Measurements from ENCODE around the gene ULK1. TPM values are rescaled to one million over a fixed set of nuclear protein-coding genes. Genes with fewer than 3 reads are reported as not detected.

ULK1 gene
- total RNA-seq, 1 experiment from 2014 or later = 72.1 TPM

- no peaks in the 10 kb centered on the region for H3K36me3 ChIP-seq (ENCODE audit: control insufficient read depth, insufficient read depth, low read length)
- H3K27ac ChIP-seq (ENCODE audit: low read length) = no peak overlapping the region
- POLR2A ChIA-PET = no interaction called here
- intact Hi-C loops (cut with micrococcal nuclease; ENCODE audit: unreplicated experiment) (no loop called here), in situ Hi-C loops (cut with HindIII; ENCODE audit: low pct_unique_long_range_greater_than_20kb, low sequenced_read_pairs) (no loop called here)
- no peaks in the 10 kb centered on the region; the same call in 1 of the 2 replicates for H3K4me1 ChIP-seq (ENCODE audit: control insufficient read depth, insufficient read depth, low read length)
- DNase-seq (ENCODE audit: low read depth, low spot score) (no peak), ATAC-seq (no peak)
- TF ChIP-seq TCF7L2 (IDR thresholded peaks at IDR 0.05; ENCODE audit: low read depth, low read length) = no peak
- TF ChIP-seq CTCF (IDR thresholded peaks at IDR 0.05) = no peak
- TF ChIP-seq POLR2AphosphoS5 (IDR thresholded peaks at IDR 0.05; ENCODE audit: low read depth, low read length) = no peak
- no peak for TF ChIP-seq REST (IDR thresholded peaks at IDR 0.05; ENCODE audit: insufficient read depth in 1 of 2, low read depth in 2 of 2, low read length in 1 of 2)
- TF ChIP-seq SIN3A (IDR thresholded peaks at IDR 0.05; ENCODE audit: borderline replicate concordance, insufficient read depth, low read depth, low read length) = no peak
- CTCF ChIA-PET = no interaction called here
- no peaks in the 10 kb centered on the region for H3K27me3 ChIP-seq (ENCODE audit: control insufficient read depth, insufficient read depth, low read length)
- H3K9me3 ChIP-seq (ENCODE audit: control insufficient read depth, insufficient read depth, low read depth, low read length) = no peaks in the 10 kb centered on the region
- H3K4me3 ChIP-seq (ENCODE audit: low read depth in 2 of 2, low read length in 2 of 2) = no peak overlapping the region
- BruUV-seq (replicated peaks) = no TSS peak
These were observed 10.7 kb downstream of the ULK1 start for GRCh38 chr12:131905081-131905629.

- H3K4me1 ChIP-seq (ENCODE audit: control insufficient read depth, insufficient read depth, low read length) = no peaks in the 10 kb centered on the region; the same call in 1 of the 2 replicates
- H3K4me3 ChIP-seq (ENCODE audit: low read depth in 2 of 2, low read length in 2 of 2) = no peak overlapping the region
- BruUV-seq (replicated peaks) = no TSS peak
- intact Hi-C loops (cut with micrococcal nuclease; ENCODE audit: unreplicated experiment) (no loop called here), in situ Hi-C loops (cut with HindIII; ENCODE audit: low pct_unique_long_range_greater_than_20kb, low sequenced_read_pairs) (no loop called here)
- H3K9me3 ChIP-seq (ENCODE audit: control insufficient read depth, insufficient read depth, low read depth, low read length) = no peaks in the 10 kb centered on the region
- no peak for ATAC-seq
- ChIA-PET POLR2A (no interaction called here), CTCF (no interaction called here)
- H3K36me3 ChIP-seq (ENCODE audit: control insufficient read depth, insufficient read depth, low read length) = no peaks in the 10 kb centered on the region
- H3K27ac ChIP-seq (ENCODE audit: low read length) = no peak overlapping the region
- no peaks in the 10 kb centered on the region for H3K27me3 ChIP-seq (ENCODE audit: control insufficient read depth, insufficient read depth, low read length)
- TF ChIP-seq TCF7L2 (IDR thresholded peaks at IDR 0.05; ENCODE audit: low read depth, low read length) (no peak), SIN3A (IDR thresholded peaks at IDR 0.05; ENCODE audit: borderline replicate concordance, insufficient read depth, low read depth, low read length) (no peak), POLR2AphosphoS5 (IDR thresholded peaks at IDR 0.05; ENCODE audit: low read depth, low read length) (no peak), CTCF (IDR thresholded peaks at IDR 0.05) (no peak), REST (IDR thresholded peaks at IDR 0.05; ENCODE audit: insufficient read depth in 1 of 2, low read depth in 2 of 2, low read length in 1 of 2) (no peak)
- no peak for DNase-seq (ENCODE audit: low read depth, low spot score)
These were observed 11.2 kb downstream of the ULK1 start for GRCh38 chr12:131905630-131906091.

Measured in Panc1 (cell line).